WTC11 (cell line): ENCODE data around the gene AASS. TPM values are rescaled to one million over a fixed set of nuclear protein-coding genes. Genes with fewer than 3 reads are reported as not detected.

Experiments
- ATAC-seq: fragments of 200-7000 bp; cut with Tn5 transposase; 2 replicates; pipeline ENCODE4 v1.10.0; 2021; ENCODE audit warnings: mild to moderate bottlenecking, moderate library complexity
- CTCF ChIA-PET: fragments of 300-600 bp; sonication (Branson Sonifier 250); formaldehyde crosslinking; loops from one replicate; lab custom pipeline; 2021; ENCODE audit warnings: antibody characterized with exemption; lab: Charles Lee
- POLR2A ChIA-PET: fragments of 350-600 bp; sonication (Branson Sonifier 250); formaldehyde crosslinking; loops from one replicate; lab custom pipeline; 2021; ENCODE audit warnings: antibody characterized with exemption; lab: Charles Lee
- DNase-seq: peaks from one replicate; pipeline ENCODE4 v3.0.0; 2021; ENCODE audit warnings: low spot score
- H3K27ac Mint-ChIP-seq: 2 replicates; pipeline ENCODE4 v1.8.0; 2021; ENCODE audit warnings: mixed read lengths
- H3K27me3 Mint-ChIP-seq: 2 replicates; pipeline ENCODE4 v1.8.0; 2021; ENCODE audit warnings: low read depth, mild to moderate bottlenecking, moderate library complexity, mixed read lengths
- H3K36me3 Mint-ChIP-seq: 2 replicates; pipeline ENCODE4 v1.8.0; 2021; ENCODE audit warnings: mixed read lengths
- H3K4me1 Mint-ChIP-seq: 2 replicates; pipeline ENCODE4 v1.8.0; 2022; ENCODE audit warnings: mixed read lengths
- H3K4me3 Mint-ChIP-seq: 2 replicates; pipeline ENCODE4 v1.8.0; 2021; ENCODE audit warnings: mild to moderate bottlenecking, moderate library complexity, mixed read lengths
- H3K9me3 Mint-ChIP-seq: 2 replicates; pipeline ENCODE4 v1.8.0; 2021; ENCODE audit warnings: mixed read lengths
- AR ChIP-seq: fragments of 250-450 bp; sonication (Bioruptor Pico); IDR thresholded peaks from 2 replicates; pipeline ENCODE4 v1.9.0; 2021; ENCODE audit warnings: mild to moderate bottlenecking
- ATF1 ChIP-seq: sonication (generic); formaldehyde crosslinking; IDR thresholded peaks from 2 replicates; pipeline ENCODE4 v1.8.1; 2023; ENCODE audit warnings: mild to moderate bottlenecking, moderate library complexity, missing genetic modification reagents
- ATF6 ChIP-seq: sonication (generic); formaldehyde crosslinking; IDR thresholded peaks from 2 replicates; pipeline ENCODE4 v1.8.1; 2023; ENCODE audit warnings: mild to moderate bottlenecking, missing genetic modification reagents
- CREB1 ChIP-seq: sonication (generic); formaldehyde crosslinking; IDR thresholded peaks from 2 replicates; pipeline ENCODE4 v1.8.0; 2023; ENCODE audit warnings: mild to moderate bottlenecking, missing genetic modification reagents
- GRHL2 ChIP-seq: fragments of 250-450 bp; sonication (Bioruptor Pico); IDR thresholded peaks from 2 replicates; pipeline ENCODE4 v1.8.0; 2022; ENCODE audit warnings: mild to moderate bottlenecking, moderate library complexity; ENCODE audit not compliant: insufficient replicate concordance, severe bottlenecking
- HMGXB4 ChIP-seq: sonication (generic); formaldehyde crosslinking; IDR thresholded peaks from 2 replicates; pipeline ENCODE4 v1.8.1; 2023; ENCODE audit warnings: mild to moderate bottlenecking, moderate library complexity, missing genetic modification reagents
- MLX ChIP-seq: sonication (generic); formaldehyde crosslinking; IDR thresholded peaks from 2 replicates; pipeline ENCODE4 v1.8.1; 2023; ENCODE audit warnings: mild to moderate bottlenecking, missing genetic modification reagents, moderate library complexity
- MYBL2 ChIP-seq: sonication (generic); formaldehyde crosslinking; IDR thresholded peaks from 2 replicates; pipeline ENCODE4 v1.8.1; 2023; ENCODE audit warnings: mild to moderate bottlenecking, moderate library complexity, missing genetic modification reagents
- NFATC4 ChIP-seq: fragments of 250-450 bp; sonication (Bioruptor Pico); IDR thresholded peaks from 2 replicates; pipeline ENCODE4 v1.9.0; 2021; ENCODE audit warnings: mild to moderate bottlenecking
- NR2C2 ChIP-seq: sonication (generic); formaldehyde crosslinking; IDR thresholded peaks from 2 replicates; pipeline ENCODE4 v1.8.0; 2022; ENCODE audit warnings: mild to moderate bottlenecking, missing genetic modification reagents
- OVOL2 ChIP-seq: fragments of 250-450 bp; sonication (Bioruptor Pico); IDR thresholded peaks from 2 replicates; pipeline ENCODE4 v1.9.0; 2021; ENCODE audit warnings: mild to moderate bottlenecking, borderline replicate concordance
- PREB ChIP-seq: sonication (generic); formaldehyde crosslinking; IDR thresholded peaks from 2 replicates; pipeline ENCODE4 v1.8.1; 2022; ENCODE audit warnings: mild to moderate bottlenecking, missing genetic modification reagents, moderate library complexity, borderline replicate concordance
- SMAD4 ChIP-seq: sonication (generic); formaldehyde crosslinking; IDR thresholded peaks from 2 replicates; pipeline ENCODE4 v1.8.0; 2022; ENCODE audit warnings: mild to moderate bottlenecking, missing genetic modification reagents
- TEAD4 ChIP-seq: sonication (generic); formaldehyde crosslinking; IDR thresholded peaks from 2 replicates; pipeline ENCODE4 v1.8.0; 2022; ENCODE audit warnings: mild to moderate bottlenecking, missing genetic modification reagents
- TP53 ChIP-seq: sonication (generic); formaldehyde crosslinking; IDR thresholded peaks from 2 replicates; pipeline ENCODE4 v1.8.1; 2023; ENCODE audit warnings: mild to moderate bottlenecking, missing genetic modification reagents
- ZNF532 ChIP-seq: fragments of 250-450 bp; sonication (Bioruptor Pico); IDR thresholded peaks from 2 replicates; pipeline ENCODE4 v1.9.0; 2021; ENCODE audit warnings: mild to moderate bottlenecking, borderline replicate concordance
- total RNA-seq: library from RNA; stranded (reverse); gene quantifications from 3 replicates; pipeline ENCODE4 v1.2.3, GENCODE V29; 2021

The AASS gene
- total RNA-seq, 1 experiment from 2014 or later: 308 TPM

- no peaks in the 10 kb centered on the region for H3K4me1 Mint-ChIP-seq
- ChIA-PET CTCF (interaction anchor here (1.0 kb wide), 1 partner anchor 703 kb away, joined by 3 read pairs; no protein-coding TSS in a partner anchor), POLR2A (interaction anchor here (0.6 kb wide), 1 partner anchor 30 kb away, joined by 6 read pairs; no protein-coding TSS in a partner anchor)
- H3K27me3 Mint-ChIP-seq: no peaks in the 10 kb centered on the region
- H3K9me3 Mint-ChIP-seq: no peaks in the 10 kb centered on the region
- H3K4me3 Mint-ChIP-seq: no peak overlapping the region
- ATAC-seq (no peak), DNase-seq (no peak)
- no peaks in the 10 kb centered on the region for H3K36me3 Mint-ChIP-seq
- no peak overlapping the region for H3K27ac Mint-ChIP-seq
- no peak for TF ChIP-seq NR2C2 (CRISPR knock-in tag)
- no peak for TF ChIP-seq MLX (CRISPR knock-in tag)
- peak; percentile 69; the same call in 1 of the 2 replicates for TF ChIP-seq AR (CRISPR knock-in tag)
- TF ChIP-seq GRHL2 (CRISPR knock-in tag): no peak
- no peak for TF ChIP-seq NFATC4 (CRISPR knock-in tag)
- TF ChIP-seq CREB1 (CRISPR knock-in tag): no peak
- peak; percentile 45; the same call in 1 of the 2 replicates for TF ChIP-seq ZNF532
Observed at GRCh38 chr7:122068999-122069398, 75.0 kb downstream of the AASS start.

GRCh38 chr7:122068046-122068445, 76.0 kb downstream of the AASS start:
- Mint-ChIP-seq H3K36me3 (no peaks in the 10 kb centered on the region), H3K4me3 (no peak overlapping the region), H3K4me1 (no peaks in the 10 kb centered on the region), H3K27ac (no peak overlapping the region), H3K9me3 (no peaks in the 10 kb centered on the region), H3K27me3 (no peaks in the 10 kb centered on the region)
- CTCF ChIA-PET: interaction anchor here (1.0 kb wide), 1 partner anchor 702 kb away, joined by 3 read pairs; no protein-coding TSS in a partner anchor
- DNase-seq (no peak), ATAC-seq (no peak)
- POLR2A ChIA-PET: no interaction called here
- TF ChIP-seq ATF6 (CRISPR knock-in tag) (no peak), NFATC4 (CRISPR knock-in tag) (0 out of 2 replicates have a peak, but pooled peaks have one; percentile 41), PREB (CRISPR knock-in tag) (no peak)

- Mint-ChIP-seq H3K27me3 (no peaks in the 10 kb centered on the region), H3K9me3 (no peaks in the 10 kb centered on the region), H3K4me3 (no peak overlapping the region), H3K27ac (no peak overlapping the region), H3K4me1 (no peaks in the 10 kb centered on the region), H3K36me3 (no peaks in the 10 kb centered on the region)
- ChIA-PET CTCF (no interaction called here), POLR2A (interaction anchor here (0.6 kb wide), 1 partner anchor 1150 kb away, joined by 3 read pairs; no protein-coding TSS in a partner anchor)
- ATAC-seq: peak; percentile 51
- DNase-seq: no peak
- no peak for TF ChIP-seq MYBL2 (CRISPR knock-in tag)
- no peak for TF ChIP-seq ATF1 (CRISPR knock-in tag)
- TF ChIP-seq TP53: no peak
- no peak for TF ChIP-seq SMAD4 (CRISPR knock-in tag)
- no peak for TF ChIP-seq OVOL2
- no peak for TF ChIP-seq HMGXB4 (CRISPR knock-in tag)
- TF ChIP-seq TEAD4 (CRISPR knock-in tag): no peak
- TF ChIP-seq ATF6 (CRISPR knock-in tag): no peak
Observed at GRCh38 chr7:122067077-122067476, 77.0 kb downstream of the AASS start.
